D721Med (cell line): ENCODE results near the gene HDLBP.

Source experiments
- DNase-seq: peaks from one replicate; pipeline ENCODE4 v3.0.0; 2011; ENCODE audit warnings: low spot score; ENCODE audit not compliant: insufficient read length
- FAIRE-seq: peaks from 2 replicates; lab custom pipeline; 2011; peaks lifted over from hg19 to GRCh38; lab: Jason Lieb, UNC
- TF ChIP-seq, protein P1 (sequence below): IDR thresholded peaks from 2 replicates; pipeline ENCODE4 v1.5.1; 2012; ENCODE audit warnings: mild to moderate bottlenecking, control low read depth; ENCODE audit not compliant: insufficient read depth; ENCODE audit errors: missing control alignments

Gene HDLBP

DNA sequence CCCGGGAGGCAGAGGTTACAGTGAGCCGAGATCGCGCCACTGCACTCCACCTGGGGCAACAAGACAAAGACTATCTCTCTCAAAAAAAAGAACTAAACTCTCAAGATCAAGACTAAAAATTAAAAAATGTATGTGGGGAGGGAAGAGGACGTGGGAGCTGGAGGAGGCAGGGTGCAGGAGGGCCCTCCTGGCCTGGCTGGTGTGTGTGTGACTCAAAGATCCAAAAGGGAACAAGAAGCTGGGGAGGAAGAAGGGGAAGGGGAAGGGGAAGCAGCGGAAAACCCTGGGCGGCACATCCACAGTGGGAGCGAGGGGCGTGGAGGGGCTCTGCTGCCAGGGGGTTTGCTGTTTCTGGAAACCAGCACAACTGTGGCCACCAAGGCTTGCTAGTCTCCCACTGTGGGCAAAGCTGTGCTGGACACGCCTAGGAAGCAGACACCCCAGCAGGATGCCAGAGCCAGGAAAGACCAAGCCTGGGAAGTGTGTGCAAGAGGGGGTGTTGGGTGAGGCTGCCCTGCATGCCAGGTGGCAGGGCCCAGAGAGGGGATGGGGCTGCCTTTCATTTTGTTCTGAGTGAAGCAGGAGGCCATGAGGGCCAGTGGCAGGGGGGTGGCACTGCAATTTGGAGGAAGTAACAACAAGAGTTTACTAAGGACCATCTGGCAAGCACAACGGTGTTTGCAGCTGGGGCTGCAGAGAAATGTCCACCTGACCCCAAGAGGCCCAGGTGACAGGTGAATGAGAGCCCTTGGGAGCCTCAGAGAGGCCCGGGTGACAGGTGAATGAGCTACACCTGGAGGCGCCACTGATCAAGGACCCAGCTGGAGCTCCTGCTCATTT is 82.5 kb downstream of the HDLBP start:
- DNase-seq (no peak), FAIRE-seq (no peak)
- TF ChIP-seq, protein P1, sequence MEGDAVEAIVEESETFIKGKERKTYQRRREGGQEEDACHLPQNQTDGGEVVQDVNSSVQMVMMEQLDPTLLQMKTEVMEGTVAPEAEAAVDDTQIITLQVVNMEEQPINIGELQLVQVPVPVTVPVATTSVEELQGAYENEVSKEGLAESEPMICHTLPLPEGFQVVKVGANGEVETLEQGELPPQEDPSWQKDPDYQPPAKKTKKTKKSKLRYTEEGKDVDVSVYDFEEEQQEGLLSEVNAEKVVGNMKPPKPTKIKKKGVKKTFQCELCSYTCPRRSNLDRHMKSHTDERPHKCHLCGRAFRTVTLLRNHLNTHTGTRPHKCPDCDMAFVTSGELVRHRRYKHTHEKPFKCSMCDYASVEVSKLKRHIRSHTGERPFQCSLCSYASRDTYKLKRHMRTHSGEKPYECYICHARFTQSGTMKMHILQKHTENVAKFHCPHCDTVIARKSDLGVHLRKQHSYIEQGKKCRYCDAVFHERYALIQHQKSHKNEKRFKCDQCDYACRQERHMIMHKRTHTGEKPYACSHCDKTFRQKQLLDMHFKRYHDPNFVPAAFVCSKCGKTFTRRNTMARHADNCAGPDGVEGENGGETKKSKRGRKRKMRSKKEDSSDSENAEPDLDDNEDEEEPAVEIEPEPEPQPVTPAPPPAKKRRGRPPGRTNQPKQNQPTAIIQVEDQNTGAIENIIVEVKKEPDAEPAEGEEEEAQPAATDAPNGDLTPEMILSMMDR: no peak

DNA sequence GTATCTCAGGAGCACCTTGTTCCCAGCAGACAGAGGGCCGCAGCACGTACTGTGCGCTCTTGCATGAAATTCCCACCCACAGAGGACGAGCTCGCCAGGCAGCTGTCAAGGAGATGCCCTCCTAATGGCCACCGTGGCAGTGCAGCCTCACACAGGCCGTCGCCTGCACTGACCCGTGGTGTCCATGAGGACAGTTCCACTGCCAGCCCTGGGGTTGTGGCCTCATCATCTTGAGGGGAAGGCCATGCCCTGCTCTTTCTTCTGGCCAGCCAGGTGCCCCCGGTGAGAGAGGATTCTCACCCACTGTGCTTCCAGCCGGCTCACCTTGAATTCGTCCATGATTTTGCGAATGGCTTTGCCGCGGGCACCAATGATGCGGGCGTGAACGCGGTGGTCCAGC is 85.0 kb downstream of the HDLBP start:
- TF ChIP-seq, protein P1: no peak
- DNase-seq: no peak
- FAIRE-seq: no peak

DNA sequence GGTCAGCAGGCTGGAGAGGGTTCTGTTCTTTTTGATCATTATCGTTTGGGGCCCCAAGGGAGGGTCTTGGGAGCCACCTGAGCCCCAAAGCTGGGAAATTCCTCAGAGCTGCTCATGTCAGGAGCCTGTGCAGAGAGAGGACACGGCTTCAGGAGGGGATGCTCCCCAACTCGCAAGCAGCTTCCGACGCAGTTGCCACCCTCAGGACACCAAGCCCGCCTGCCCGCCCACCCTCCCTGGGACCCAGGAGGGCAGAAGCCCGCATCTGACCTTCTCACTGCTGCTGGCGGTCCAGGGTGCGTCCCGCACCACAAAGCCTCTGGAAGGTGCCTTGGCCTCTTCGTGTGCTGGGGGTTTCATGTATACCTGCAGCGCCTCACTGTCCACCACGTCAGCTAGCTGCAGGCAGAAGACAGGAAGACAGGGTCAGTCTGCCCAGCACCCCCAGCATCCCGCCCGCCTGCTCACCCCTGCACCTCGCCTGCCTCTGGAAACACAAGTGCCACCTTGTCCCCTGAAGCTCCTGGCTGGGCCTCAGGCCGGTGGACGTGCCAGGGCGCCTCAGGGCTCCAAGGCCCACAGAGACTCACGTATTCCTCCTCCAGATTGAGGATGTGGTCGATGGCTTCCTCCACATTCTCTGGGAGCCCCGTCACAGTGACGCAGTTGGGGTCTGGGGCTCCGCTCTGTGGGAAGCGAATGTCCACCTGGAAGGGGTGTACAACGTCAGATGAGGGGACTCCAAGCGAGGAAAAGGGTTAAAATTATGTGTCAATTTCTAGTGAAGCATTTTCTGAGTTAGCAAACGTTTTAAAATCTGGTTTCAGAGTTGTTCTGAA is 85.7 kb downstream of the HDLBP start:
- FAIRE-seq: no peak
- DNase-seq: no peak
- TF ChIP-seq, protein P1: no peak

DNA sequence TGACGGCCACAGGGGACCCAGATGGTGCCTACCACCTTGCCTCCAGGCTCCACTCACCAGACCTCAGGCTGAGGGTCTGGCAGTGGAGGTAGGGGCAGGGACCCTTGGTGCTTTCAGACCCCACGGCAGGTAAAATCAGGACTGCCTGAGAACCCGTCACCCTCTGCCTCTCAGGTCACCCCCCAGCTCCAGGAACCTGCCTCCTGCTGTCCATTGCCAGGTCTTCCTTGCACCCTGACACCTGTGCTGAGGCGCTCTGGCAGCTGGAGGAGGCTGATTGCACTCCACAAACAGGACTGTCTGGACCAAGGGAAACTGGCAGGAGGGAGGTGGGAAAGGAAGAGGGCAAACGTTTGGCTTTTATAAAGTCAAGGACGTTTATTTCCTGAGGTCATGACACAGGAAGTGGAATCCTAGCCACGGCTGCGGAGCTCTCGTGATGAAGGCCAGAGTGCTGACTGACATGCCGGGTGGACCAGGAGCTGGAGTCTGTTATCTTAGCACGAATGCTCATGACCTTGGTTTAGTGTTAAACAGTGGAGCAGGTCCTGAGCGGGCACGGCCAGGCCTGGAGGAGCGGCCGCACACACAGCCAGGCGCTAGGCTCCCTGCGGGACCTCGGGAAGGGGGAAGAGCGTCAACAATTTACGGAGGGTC is 86.5 kb downstream of the HDLBP start:
- DNase-seq (no peak), FAIRE-seq (no peak)
- TF ChIP-seq, protein P1: no peak

DNA sequence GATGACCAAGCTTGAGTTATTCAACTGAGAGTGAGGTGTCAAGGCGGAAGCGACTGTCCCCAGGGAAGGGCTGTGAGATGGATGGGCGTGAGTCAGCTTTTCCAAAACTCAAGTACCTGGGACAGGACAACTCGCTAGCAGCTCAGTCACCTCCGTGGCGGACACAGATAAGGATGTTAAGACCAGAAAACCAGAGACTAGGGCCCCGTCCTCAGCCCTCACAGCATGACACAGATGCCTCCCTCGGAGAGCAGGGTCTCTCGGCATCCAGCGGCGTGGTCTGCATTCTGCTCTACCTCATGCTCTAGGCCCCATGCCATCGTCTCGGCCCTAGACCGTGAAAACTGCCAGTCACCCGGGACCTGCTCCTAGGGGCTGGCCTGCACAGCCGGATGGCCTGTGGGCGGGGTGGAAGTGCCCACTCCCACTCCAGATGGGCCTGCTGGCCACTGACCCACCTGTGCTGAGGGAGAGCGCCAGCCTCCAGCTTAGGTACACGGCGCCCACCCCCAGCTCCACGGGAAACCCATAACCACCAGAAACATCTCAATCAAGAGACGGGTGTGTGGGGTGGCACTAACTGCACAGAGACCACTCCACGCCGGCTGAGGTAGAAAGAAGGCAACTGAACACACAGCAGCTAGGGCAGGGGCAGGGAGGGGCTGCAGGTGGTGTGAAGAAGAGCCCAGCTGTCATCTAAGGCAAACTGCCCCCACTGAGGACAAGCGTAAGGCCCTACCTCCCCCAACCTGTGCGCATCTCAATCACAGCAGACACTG is 87.2 kb downstream of the HDLBP start:
- FAIRE-seq: no peak

DNA sequence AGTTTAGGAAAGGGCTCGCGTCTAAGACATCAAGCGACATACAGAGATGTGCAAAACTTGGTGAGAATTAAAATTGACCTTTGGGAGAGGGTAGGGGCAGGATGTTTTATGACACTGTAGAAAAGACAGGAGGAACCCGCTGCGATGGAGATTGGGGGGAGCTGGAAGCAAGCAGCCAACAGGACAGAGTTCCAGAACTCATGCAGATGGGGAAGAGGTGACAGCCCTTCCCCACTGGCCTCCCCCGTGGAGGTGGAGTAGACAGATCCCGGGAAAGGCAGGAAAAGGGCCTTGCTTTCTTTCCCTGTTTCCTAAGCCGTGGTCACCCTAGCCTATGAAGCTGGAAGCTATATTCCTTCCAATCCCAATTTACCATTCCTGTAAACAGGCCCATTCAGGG is 87.9 kb downstream of the HDLBP start:
- TF ChIP-seq, protein P1: no peak
- FAIRE-seq (no peak), DNase-seq (no peak)

More for the DNA sequence above, 87.2 kb downstream of the HDLBP start:
- DNase-seq: no peak
- TF ChIP-seq, protein P1: no peak
